ENCODE data around the gene MUC4.

- no peak for TF ChIP-seq EZH2 (IDR thresholded peaks at IDR 0.05)
- TF ChIP-seq POLR2AphosphoS5 (IDR thresholded peaks at IDR 0.05; ENCODE audit: borderline replicate concordance, low read depth, low read length) = no peak
- no peak for TF ChIP-seq FOXP2 (optimal IDR thresholded peaks at IDR 0.05; ENCODE audit: control extremely low read depth, extremely low read length, insufficient read depth)
These were observed 4.9 kb downstream of the MUC4 start for GRCh38 chr3:195806916-195807231.

Measured in SK-N-MC (cell line).